Stimulated activated CD8-positive, alpha-beta memory T cell treated with anti-CD3 and anti-CD28 coated beads, Interleukin-15, amount 100 ng/mL, for 24 hours (primary cell): ENCODE data around the gene GLYATL1.

Source experiments
- DNase-seq: peaks from one replicate; pipeline ENCODE4 v3.0.0-alpha.2; 2020; ENCODE audit warnings: low read depth

GLYATL1 gene

DNA sequence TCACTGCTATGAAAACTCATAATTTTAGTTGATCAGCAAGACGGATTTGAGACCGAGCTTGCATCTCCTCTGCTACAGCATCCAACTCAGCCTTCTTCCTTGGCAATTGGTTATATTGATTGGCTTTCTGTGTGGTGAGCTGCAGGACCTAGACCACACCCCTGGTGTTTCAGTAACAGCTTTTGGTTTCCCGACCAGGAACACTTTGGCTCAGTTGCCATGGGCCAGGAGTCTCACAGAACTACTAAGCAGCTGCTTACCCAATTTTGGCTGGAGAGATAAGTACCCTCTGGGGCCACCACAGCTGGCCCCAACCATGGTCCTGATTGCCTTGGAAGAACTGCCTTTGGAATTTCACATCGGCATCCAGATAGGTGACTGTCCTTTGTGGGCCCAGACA is at the start of gene GLYATL1:
TSS of gene GLYATL1 (plus strand) at position 212 of the 400 bp plus-strand sequence. CDS start 7,600 bp downstream, outside the sequence.
- DNase-seq: no peak

DNA sequence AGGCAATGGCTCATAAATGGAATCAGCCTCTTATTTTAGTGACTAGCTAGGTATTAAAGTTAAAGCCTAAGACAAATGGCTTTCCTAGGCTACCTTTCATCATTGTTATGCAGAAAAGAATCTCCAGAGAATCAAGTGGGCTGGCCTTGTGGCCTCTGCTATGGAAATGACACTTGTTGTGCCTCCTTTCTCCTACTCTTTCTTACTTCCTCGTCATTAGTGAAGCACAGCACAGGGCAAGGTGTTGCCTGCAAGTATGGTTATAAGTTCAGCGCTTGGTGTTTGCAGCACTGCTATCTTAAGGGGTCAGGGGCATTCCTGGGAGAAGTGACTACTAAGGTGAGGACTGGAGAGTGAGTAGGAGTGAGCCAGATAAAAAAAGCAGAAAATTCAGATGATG is 45.4 kb upstream of the GLYATL1 start:
- no peak for DNase-seq

DNA sequence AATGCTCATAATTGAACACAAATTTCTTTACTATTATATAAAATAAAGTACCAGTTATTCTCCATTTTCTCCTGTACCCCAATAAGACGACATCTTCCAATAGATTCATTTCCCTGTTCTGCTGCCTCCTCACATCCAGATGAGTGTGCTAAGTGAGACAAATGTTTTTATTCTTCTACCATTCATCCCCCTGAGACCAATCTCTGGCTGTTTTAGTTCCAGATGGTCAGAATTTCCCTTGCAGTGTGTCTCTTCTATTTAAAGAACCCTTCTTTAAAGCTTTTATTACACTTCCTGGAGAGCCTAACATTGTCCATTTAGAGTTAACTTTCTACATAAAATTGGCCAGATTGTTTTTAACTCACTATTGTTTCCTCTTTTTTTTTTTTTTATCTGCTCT is 41.2 kb upstream of the GLYATL1 start:
- DNase-seq: no peak

DNA sequence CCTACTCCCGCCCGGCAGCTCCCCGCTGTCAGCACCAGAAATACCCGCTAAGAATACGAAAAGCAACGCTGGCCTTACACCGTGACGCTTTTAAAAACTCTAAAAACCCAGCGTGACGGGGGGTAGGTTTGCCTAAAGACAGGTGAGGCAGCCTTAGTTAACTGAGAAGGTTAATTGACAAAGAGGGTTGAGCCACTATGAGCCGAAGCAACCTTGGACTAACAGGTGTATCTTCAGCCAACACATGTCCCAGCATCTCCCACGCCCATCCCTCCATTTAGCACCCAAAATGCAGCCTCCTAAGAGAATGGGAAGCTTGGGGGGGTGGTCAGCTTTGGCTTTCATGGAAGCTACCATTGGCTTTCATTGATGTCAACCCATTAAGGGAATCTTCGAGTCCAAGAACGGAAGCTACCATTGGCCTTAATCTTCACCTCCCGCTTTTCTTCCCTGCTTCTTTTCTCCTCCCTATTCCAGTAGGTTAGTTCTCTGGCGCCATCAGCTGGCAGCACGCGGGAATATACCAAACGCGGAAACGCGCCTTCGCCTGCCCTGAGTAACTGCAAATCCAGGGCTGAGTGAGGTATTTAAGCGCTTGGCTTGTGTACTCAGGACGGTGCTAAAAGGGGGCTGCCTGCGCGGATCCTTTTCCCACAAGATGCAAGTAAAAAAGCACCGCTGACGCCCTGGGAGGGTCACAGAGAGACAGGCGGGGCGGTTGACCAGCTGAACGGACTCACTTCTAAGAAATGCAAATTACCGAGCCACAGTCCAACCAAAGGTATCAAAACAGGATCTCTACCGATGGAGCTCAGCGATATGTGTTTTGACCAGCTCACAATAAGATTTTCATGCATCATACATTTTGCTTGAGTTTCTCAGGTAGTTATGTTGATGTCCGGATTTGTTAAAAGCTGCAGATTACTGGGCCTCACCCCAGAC is 38.5 kb upstream of the GLYATL1 start:
- DNase-seq: no peak

DNA sequence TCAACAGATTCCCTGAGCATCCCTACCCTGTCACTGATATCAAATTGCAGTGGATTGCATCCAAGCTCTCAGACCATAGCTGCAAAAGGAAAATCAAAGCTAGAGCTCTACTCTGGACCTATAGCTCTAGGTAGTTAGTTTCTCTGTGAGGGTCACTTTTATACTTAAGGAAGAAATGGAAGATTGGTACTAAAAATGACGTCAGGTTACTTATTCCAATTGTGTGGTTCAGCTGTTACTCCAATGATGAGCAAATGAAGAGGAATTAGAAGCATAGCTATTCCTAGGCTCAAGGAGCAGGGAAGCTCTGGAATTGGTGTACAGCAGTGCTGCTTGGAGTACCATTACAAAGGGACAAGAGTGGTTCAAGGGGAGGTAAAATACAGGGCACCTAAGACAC is 36.4 kb upstream of the GLYATL1 start:
- DNase-seq: no peak

GRCh38 chr11:58905011-58905720 is 34.1 kb upstream of the GLYATL1 start:
- DNase-seq: no peak

GRCh38 chr11:58905721-58906547 is 33.4 kb upstream of the GLYATL1 start:
- DNase-seq: no peak

- DNase-seq: no peak
Observed at GRCh38 chr11:58907780-58908179, 31.5 kb upstream of the GLYATL1 start.

GRCh38 chr11:58912124-58912523 is 27.2 kb upstream of the GLYATL1 start:
- no peak for DNase-seq

DNA sequence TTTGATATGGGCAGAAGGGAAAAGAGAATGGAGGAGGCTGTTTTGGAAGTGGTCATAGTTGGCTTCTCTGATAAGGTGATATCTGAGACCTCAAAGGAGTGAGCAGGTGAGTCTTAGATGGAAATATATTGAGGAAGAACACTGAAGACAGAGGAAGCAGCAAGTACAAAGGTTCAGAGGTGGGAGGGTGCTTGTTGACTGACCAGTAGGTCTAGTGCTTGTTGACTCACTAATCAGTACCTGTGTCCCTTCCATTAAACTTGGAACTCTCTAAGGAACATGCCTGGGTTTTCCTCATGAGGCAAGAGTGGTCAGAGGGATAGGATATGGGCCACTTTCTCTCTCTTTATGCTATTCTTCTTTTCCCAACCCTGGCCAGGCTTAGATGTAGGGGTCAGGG is 25.6 kb upstream of the GLYATL1 start:
- no peak for DNase-seq

GRCh38 chr11:58914821-58915543 is 24.3 kb upstream of the GLYATL1 start:
- no peak for DNase-seq

GRCh38 chr11:58916637-58917036 is 22.7 kb upstream of the GLYATL1 start:
- DNase-seq: no peak

GRCh38 chr11:58917159-58917783 is 22.0 kb upstream of the GLYATL1 start:
- no peak for DNase-seq

DNA sequence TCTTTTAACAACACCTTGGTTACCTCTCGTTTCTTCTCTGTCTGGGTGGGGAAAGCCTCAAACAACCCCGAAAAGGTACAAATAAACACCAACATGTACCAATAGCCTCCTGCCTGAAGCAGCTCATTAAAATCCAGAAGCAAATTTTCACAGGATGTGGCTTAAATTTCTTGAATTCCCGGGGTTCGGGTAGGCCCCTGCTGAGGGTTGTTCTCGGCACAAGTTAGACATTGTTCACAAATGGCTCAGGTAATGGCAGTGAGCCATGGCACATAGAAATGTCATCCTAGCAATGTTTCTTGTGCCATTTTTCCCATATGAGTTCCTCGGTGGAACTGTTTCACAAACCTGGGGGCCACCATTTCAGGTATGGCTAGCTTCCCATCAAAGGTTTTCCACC is 19.7 kb upstream of the GLYATL1 start:
- DNase-seq: no peak

GRCh38 chr11:58919980-58920379 is 19.3 kb upstream of the GLYATL1 start:
- DNase-seq: no peak

DNA sequence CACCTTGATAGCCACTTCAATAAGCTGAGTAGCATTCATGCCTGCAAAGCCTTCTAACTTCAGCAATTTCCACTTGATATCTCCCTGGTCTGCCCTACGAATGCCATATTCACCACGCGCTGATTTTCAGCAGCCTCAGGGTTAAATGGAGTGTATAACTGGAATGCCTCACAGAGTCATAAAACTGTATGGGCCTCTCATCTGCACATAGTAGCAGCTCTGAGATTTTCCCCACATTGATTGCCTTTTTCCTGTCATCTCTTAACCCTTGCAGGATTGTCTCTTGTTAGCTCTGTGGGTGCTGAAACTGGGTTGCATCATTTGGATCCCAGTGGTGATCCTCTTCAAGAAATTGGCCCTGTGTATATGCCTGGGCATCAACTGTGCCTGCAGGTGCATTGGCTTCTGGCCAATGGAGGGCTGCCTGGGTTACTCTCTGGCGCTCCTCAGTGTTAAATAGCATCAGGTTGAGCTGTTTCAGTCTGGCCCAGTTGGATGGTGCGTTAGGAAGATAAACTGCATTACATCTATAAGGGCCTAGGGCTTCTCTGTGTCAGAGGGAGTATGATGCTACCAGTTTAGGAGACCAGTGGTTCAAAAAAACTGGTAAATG is 17.4 kb upstream of the GLYATL1 start:
- DNase-seq: no peak

DNA sequence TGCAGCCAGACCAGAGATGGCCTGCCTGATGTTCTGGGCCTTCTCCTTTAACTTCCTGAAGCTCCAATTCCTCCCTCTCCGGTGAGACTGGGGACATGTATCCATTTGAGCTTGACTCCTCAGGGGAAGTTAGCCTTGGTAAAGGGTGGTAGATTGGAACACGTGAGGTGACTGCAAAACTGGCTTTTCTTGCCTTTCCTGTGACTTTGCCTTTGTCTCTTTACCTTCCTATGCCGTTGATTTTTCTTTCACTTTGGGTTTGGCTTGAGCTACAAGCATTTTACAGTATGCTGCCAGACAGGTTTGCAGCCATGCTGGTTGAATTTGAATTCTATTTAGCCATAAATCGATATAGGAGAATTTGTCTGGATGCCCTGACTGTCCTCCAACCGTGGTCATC is 16.8 kb upstream of the GLYATL1 start:
- no peak for DNase-seq

GRCh38 chr11:58923300-58923788 is 15.9 kb upstream of the GLYATL1 start:
- DNase-seq: no peak

GRCh38 chr11:58924230-58924629 is 15.1 kb upstream of the GLYATL1 start:
- DNase-seq: no peak

GRCh38 chr11:58926251-58926650 is 13.0 kb upstream of the GLYATL1 start:
- no peak for DNase-seq

GRCh38 chr11:58926695-58927094 is 12.6 kb upstream of the GLYATL1 start:
- no peak for DNase-seq
